GM19023 (cell line): ENCODE data around the gene OLFM3.

ENCODE experiments used
- ATAC-seq: cut with Tn5 transposase; IDR thresholded peaks from one replicate; pipeline ENCODE4 v1.9.1; 2021; ENCODE audit warnings: mild to moderate bottlenecking, moderate library complexity; ENCODE audit not compliant: unreplicated experiment

The OLFM3 gene

DNA sequence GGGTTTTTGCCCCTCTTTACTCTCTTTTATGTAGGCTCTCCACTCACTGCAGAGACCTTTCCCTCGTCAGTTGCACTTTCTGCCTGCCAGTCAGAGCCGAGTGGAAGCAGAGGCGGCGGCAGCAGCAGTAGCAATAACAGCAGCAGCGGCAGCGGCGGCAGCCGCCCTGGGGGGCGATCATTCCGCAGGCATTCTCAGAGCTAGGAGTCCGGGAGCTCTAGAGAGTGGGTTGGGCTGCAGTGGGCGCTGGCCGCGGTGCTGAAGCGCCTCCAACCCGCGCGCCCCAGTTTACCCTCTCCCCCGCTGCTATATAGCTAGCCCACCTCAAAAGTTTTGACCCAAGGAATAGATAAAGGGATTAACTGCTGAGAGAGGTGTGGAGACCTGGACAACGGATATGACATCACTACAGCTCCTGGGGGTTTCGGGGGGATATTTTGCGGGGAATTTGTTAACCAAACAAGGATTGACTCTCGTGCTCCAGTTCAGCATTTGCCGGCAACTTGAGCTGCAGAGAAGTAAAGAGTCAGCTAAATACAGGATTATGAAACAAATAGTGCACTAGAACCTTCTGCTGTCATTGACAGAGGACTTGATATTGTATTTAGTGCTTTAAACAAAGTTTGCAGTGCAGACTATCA lies at the start of gene OLFM3:
TSS of gene OLFM3 (minus strand) at position 102 of the 641 bp plus-strand sequence.
- ATAC-seq, result no peak

DNA sequence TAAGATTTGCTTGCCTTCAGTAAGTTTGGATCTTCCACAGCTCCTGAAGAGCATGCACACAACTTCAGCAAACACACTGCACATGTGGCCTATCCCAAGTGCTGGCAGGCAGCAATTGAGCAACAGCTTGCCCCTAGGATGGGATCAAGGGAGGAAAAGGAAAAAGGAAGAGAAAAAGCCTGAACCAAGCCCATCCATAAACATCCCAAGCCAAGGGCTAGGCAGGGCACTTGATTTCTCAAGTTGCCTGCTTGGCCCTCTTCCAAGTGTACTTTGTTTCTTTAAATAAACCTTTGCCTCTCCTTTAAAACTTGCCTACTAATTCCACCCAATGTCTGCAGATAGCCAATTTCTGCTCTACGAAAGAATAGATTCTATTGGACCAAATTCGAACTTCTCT lies 49.0 kb upstream of the OLFM3 start:
- no peak for ATAC-seq

DNA sequence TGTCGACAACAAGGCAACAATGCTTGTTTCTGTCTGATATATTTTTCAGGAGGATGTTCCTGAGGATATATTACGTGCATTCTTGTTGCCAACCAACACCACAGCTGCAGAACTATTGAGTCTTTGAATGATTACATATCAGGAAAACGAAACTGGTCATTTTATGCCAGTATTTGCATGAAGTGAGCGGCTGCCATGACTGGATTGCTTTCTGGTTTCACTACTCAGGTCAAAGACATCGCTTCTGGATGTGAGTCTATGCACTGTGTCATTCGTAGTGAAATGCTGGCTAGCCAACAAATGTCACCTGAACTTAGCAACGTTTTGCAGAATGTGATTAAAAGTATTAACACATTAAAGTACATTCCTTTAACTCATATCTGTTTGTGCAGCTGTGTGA lies 35.8 kb upstream of the OLFM3 start:
- ATAC-seq, result no peak

DNA sequence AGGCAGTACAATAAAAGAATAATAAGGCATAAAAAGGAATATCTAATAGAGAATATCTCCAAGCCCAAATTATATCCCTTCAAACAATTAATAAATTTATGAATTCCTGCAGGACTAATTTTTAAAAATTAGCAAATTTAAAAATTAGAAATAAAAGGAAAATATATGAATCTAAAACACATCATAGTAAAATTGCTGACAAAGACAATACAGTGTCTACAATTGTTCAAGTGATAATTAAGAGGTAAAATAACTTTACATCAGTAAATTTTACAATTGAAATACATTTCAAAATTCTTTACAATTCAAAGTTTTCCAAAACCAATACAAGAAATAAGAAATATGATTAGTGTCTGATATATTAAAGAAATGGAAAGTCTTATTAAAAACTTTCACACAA lies 22.8 kb upstream of the OLFM3 start:
- no peak for ATAC-seq

DNA sequence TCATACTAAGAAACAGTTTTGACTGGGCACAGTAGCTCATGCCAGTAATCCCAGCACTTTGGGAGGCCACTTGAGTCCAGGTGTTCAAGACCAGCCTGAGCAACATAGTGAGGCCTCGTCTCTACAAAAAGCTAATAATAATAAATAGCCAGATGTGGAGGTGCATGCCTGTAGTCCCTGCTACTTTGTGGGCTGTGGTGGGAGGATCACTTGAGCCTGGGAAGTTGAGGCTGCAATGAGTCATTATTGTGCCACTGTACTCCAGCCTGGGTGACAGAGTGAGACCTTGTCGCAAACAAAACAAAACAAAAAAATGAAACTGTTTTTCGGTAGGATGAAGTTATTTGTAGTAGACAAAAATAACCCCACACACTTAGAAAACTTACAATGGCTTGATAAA lies 19.0 kb upstream of the OLFM3 start:
- ATAC-seq, result no peak

DNA sequence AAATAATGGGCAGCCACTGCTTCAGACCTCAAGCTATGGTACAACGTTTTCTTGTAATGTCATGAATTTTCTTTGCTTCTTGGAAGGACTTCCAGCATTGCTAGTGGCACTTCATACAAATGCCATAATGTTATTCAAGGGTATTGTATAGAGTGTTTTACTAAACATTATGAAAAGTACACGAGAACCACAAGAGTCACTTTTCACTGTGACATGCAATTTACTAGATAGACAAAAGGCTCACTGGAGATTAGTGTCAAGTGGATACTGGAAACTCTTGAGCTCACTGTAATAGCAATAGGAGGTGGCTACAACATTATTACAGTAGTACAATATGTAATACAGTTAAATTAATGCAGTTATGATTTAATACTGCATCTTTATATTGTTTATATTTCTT lies 5.3 kb upstream of the OLFM3 start:
- ATAC-seq, result no peak

DNA sequence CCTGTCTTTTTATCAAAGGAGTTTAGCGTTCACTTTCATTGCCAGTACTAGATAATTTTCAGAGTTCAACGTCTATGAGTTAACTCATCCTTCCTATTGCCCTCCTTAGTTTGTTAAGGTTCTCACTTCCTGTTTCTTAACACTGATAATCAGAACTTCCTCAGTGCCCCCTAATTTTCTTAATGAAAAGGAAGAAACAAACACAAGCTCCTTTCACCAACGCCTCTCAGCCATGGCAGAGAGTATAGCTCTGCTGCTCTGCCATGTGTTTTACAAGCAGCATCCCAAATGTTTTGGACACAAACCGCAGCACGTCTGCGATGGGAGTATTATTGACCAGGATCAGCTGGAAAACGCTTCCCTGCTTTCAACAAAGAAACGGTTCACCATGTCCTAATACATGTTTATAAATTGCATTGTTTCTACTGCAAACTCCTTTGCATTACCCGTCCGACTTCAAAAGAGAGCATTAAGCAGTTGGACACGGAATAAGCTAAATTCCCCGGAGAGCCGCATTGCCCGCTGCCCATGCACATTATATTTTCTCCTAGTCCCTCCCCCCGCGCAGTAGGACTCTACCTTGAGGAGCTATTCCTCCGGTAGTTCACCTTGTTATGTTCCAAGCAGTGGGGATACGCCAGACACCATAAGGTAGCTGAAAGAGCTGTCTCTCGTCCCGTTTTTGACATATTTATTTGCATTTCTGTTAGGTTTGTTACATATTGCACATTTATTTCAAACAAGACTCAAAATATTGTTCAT lies 561 bp downstream of the OLFM3 start:
- ATAC-seq, result no peak

DNA sequence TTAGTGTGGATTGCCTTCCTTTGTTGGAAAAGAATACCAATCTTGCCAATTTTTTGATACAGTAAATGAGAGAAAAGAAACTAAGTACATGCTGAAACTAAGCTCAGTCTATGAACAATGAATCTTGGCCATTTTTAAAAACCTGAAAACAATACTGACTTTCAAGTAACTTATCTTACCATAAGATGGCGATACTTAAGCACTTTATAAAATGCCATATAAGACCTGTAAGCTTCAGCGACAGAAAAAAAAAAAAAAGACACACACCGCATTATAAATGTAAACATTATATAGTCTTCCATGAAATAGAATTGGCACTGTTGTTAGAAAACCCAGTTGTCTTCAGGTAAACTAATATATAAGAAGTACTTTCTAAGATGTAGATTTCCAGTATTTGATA lies 3.0 kb downstream of the OLFM3 start:
- no peak for ATAC-seq

DNA sequence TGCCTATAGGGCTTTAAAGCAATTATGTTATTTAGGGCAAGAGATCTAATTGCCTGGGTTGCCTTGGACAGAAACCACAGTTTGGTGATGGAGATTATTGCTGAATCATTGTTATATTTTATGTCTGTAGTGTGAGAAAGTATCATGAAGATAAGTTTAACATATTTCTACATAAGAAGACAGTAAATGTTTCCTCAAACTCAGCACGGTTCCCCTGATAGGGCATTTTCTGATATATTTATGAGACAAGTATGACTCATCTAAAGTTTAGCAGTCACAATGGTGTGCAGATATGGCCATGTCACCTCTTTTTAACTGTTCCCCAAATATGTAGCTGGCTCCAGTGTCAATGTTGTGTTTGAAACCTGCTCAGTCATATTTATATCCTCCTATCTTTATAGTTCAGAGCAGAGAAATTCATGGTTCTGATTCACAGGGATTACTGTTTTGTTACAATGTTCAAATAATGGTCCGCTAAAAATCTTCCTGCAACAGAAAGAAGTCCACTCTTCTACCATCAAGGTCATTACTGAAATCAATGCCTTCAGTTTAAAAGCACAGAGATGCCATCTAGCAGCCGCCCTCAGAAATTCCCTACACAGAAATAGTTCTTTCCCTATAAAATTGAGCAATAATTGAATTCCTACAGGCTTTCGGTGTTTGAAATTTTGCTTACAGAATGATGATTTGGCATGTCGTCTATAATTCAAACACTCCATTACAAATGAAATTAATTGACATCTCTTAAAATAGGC lies 3.7 kb downstream of the OLFM3 start:
- ATAC-seq, result no peak

DNA sequence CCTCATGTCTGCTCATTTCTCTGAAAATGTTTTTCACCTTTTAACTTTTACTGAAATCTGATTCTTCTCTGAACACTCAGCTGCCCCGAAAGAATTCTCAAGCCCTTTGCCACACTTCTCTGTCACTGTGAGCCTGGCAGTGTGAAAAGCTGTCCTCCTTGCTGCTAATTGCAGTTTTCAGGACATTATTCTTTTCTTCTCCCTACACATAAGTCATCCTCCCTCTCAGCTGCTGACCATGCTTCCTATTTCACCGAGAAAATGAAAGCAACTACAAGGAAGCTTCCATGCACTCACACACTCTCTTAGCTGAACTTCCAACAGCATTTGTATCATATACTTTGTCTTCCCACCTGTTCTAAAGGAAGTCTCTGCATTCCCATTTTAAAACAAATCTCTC lies 15.8 kb downstream of the OLFM3 start:
- ATAC-seq, result no peak

DNA sequence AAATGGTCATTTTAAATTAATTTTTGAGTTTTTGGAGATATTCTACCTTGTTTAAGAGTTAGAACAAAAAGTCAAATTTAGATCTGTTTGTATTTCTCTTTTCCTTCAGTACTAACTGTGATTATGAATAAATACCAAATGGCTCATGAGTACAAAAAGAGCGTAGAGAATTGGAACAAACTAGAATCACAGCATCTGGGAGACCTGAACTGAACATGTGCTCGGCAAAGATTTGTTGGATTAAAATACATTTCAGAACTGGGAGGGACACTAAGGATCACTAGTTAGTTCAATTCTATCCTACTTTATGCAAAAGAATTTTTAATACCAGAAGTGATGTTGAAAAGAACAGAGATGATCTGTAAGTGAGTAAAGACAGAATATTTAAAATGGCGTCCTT lies 19.5 kb downstream of the OLFM3 start:
- no peak for ATAC-seq

DNA sequence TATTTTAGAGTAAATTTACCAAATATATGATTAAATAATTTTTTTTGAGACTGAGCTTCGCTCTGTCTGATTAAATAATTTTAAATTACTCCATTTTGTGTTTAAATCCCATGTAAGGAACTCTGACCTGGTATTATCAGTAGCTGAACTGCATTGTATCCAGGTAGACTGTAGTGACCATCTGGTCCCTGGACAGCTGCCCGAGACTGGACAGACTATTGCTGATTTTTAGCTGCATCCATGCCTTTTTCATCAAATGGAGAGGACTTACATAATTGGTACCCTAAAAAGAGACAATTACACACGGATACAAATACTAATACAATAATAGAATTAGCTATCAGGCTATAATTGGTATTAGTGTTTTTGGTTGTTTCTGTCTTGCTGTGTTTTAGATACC lies 20.6 kb downstream of the OLFM3 start:
- no peak for ATAC-seq

DNA sequence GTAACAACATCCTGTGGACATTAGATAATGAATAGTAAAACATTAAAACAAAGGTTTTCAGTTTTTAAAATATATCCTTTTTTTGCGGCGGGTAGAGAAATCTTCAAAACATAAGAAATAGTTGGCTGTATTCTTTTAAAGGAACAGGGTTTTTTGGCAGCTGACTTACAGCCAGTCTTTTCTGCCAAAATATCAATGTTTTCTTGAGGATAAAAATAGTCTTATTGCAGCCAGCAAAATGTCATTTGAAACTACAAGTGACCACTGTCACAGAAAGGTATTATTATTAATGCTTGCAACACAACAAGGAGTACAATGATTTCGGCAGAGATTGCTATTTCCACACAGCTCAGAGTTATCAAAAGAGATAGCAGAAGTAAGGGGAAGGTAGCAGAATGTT lies 21.4 kb downstream of the OLFM3 start:
- no peak for ATAC-seq

DNA sequence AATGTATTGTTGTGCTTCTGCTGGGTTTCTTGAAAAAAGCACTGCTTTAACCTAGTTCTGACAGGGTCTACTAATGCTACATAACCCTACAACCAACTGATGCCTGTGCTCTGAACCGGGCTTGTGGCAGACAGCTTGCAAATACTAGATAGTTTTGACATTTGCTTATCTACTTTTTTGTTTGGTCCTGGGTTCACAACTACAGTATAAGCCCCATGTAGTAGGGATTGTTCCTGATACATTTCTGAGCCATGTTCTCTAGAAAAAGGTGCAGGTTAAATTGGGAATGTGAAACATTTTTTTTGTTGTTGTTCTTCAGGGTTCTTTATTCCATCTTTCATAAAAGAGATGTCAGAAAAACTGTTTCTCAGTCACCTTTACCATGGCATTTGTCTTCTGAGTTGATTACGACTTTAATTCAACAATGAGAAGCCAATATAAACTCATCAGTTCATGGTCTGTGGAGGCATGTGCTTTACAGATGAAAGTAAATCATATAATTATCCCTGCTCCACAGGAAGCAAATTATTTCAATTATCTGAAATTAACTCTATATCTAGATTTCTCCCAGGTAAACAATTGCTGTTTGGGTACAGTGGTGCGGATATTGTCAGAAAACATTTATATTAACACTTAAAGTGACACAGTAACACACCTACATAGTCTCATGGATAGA lies 22.0 kb downstream of the OLFM3 start:
- ATAC-seq, result no peak

DNA sequence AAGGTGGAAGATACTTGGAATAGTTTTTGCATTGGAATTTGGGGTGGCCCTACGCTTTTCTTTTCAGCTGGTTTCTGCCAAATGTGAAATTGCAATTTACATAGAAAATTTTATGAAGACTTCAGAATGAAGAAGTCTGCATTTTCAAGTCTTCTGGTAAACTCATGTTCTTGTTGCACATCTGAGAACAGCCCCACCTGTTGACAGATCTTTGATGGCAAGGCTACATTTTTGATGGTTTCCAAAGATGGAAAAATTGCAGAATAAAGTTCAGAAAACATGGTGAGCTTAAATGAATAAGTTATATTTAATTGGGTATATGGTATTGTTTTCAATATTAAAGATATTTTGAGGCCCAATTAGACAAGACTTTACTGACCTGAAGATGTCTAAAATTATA lies 25.4 kb downstream of the OLFM3 start:
- ATAC-seq, result no peak

DNA sequence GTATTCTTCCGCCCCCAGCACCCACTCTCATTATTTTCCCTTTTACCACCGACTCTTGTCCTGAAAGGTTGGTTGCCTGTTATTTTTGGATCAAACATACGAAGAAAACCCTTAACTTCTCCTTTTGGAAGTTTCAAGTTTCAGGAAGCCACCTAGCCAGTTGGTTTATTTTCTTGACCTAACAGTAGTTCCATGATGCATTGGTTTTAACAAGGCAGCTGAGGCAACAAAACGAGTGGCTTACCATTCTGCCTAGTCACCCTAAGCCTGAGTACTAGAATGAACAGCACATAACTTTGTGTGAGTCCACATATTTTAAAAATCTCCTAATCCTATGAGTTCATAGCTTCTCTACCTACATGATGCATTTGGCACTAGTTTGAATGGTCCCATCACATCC lies 28.9 kb downstream of the OLFM3 start:
- no peak for ATAC-seq

DNA sequence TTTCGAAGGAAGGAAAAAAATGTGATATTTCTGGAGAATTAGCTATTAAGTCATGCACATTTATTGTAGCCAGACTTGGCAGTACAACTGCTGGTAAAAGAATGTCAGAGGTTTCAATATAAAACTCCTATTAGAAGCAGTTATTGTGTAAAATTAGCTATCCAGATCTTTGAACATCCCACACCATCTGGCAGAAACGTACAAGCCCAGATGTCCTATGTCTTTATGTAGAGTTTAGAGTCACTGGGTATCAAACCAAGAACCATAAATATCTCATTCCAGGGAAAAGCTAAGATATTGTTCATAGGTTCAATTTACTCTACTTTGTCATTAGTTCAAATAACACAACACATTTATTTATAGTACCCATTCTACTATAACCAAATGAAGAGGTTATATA lies 31.4 kb downstream of the OLFM3 start:
- no peak for ATAC-seq

DNA sequence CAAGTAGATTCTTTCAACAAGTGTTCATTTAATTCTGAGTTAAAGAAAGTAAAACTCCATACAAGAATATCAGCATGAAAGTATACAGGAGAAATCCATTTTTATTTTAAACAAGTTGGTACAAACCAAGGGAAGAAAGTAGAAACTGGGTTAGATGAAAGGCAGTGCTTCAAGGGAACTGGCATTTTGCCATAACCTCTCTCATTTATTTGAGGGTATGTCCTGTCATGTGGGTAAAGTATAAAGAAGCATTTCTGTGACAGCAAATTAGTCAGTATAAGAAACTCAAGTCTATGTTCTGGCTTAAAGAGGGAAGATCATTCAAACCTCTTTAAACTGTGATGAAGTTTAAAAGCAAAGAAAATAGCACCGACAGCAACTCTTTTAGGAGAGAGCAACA lies 32.0 kb downstream of the OLFM3 start:
- ATAC-seq, result no peak

DNA sequence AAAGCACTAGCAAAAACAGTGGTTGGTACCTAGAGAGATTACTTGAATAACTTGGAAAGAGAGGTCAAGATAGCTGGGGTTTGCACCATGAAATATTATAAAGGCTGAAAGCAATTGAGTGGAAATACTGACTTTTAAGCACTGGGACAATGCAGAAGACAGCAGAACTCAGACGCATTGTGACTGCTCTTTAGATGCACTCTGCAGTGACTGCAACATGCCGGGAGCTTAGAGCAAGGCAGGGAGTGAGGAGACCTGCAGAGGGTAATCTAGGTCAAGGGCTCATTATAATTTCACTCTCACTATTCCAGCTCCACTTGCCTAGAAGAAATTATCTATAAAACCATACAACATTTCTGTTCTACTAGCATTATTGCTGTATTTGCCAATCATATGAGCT lies 36.6 kb downstream of the OLFM3 start:
- ATAC-seq, result no peak

DNA sequence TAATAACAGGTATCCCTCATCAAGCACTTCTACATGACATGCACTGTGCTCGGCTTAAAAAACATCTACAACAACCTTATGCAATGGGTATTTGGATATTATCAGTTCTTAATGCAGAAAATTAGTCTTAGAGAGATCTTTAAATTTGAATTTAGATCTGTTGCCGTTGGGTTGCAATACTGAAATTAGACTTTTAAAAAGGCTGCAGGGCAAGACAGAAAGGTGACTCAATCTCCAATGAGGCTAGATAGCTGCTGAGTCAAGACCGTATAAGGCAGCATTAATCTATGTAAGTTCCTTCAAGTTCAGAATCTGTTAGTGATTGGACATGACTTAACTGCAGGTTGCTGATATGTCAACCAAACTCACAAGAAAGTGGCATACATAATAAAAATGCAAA lies 37.3 kb downstream of the OLFM3 start:
- ATAC-seq, result no peak

DNA sequence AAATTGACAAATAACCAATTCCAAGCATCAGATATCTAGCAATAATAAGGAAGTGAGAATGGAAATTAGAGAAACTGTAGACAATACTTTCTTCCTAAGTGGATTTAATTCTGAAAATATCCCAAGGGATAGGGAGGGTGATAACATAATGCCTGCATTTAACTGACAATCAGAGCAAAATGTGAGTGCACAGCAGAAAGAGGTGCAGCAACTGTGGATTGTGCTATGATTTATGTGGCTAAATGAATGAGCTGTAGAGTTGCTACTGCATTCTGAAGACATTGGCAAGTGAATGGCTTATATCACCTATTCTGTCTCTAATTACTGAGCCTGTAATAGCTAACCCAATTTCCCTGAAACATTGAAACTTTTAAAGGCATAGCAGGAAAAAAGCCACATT lies 39.0 kb downstream of the OLFM3 start:
- ATAC-seq, result no peak

DNA sequence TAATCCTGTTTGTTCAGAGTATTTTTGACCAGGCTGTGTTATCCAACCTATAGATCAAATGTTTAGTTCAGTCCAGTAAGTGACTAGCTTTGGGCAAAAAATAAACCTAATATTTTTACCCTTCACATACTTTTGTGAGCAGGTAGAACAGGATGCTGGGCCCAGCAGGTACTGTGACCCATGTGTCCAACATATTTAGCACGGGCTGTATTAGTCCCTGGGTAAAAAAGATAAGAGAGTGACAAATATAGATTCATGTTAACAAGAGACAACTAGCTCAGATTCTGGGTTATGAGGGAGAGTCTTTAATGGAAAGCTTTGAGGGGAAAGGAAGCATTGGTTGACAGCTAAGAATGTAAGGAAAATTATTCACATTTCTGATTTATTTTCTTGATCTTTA lies 43.1 kb downstream of the OLFM3 start:
- ATAC-seq, result no peak
